Liver (tissue), 3 donors: ENCODE data around the gene SIGLECL1.

ENCODE experiments used
- CTCF ChIP-seq: fragments of 150-350 bp; IDR thresholded peaks from 2 replicates; pipeline ENCODE4 v1.5.1; 2017; ENCODE audit warnings: improper control_type of control experiment, low read depth, low read length; ENCODE audit not compliant: missing input control
- EGR1 ChIP-seq, 2 donors: IDR thresholded peaks; 2 replicates each; pipeline ENCODE4 v1.6.1; 2016 to 2018; ENCODE audit warnings: antibody characterized with exemption in 2 of 2, low read depth in 2 of 2
- JUND ChIP-seq, 2 donors: IDR thresholded peaks; 2 replicates each; pipeline ENCODE4 v1.6.1; 2016; ENCODE audit warnings: antibody characterized with exemption in 2 of 2
- TAF1 ChIP-seq: conservative IDR thresholded peaks from 2 replicates; pipeline ENCODE4 v1.6.1; 2016; ENCODE audit warnings: antibody characterized with exemption, mild to moderate bottlenecking
- TF ChIP-seq, protein P1 (sequence below): IDR thresholded peaks from 2 replicates; pipeline ENCODE4 v1.6.1; 2016; ENCODE audit warnings: antibody characterized with exemption
- donor health status: healthy.
- donor health status: healthy.

GRCh38 chr19:51271067-51271466, 20.2 kb downstream of the SIGLECL1 start:
- TF ChIP-seq CTCF (no peak), JUND (IDR thresholded peaks at IDR 0.05) (no peak), TAF1 (no peak), EGR1 (IDR thresholded peaks at IDR 0.05; ENCODE audit: low read depth in 2 of 2) (no peak)
- TF ChIP-seq, protein P1, sequence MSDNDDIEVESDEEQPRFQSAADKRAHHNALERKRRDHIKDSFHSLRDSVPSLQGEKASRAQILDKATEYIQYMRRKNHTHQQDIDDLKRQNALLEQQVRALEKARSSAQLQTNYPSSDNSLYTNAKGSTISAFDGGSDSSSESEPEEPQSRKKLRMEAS = no peak
